ENCODE results near the gene ZFYVE26.
"Not testable (repeated sequence)": the region's sequence is repeated elsewhere in the genome, so short reads cannot be mapped to it uniquely, and the experiment has no call there.

Gene ZFYVE26

GRCh38 chr14:67816326-67817002 is at the start of gene ZFYVE26:
TSS of gene ZFYVE26 (minus strand) at chr14:67816590. CDS start at chr14:67815963, 627 bp downstream.
- peak; percentile 42 for DNase-seq

- DNase-seq = no peak
These were observed 46.8 kb upstream of the ZFYVE26 start for GRCh38 chr14:67863223-67863622.

GRCh38 chr14:67859169-67859749 is 42.9 kb upstream of the ZFYVE26 start:
- DNase-seq = no peak

GRCh38 chr14:67857778-67858350 is 41.5 kb upstream of the ZFYVE26 start:
- no peak for DNase-seq

GRCh38 chr14:67856827-67857226 is 40.4 kb upstream of the ZFYVE26 start:
- DNase-seq = no peak

- no peak for DNase-seq
These were observed 37.3 kb upstream of the ZFYVE26 start for GRCh38 chr14:67853715-67854114.

- no peak for DNase-seq
These were observed 36.7 kb upstream of the ZFYVE26 start for GRCh38 chr14:67852926-67853604.

GRCh38 chr14:67851785-67852410 is 35.5 kb upstream of the ZFYVE26 start:
- no peak for DNase-seq

- DNase-seq = no peak
These were observed 33.9 kb upstream of the ZFYVE26 start for GRCh38 chr14:67850066-67850830.

- no peak for DNase-seq
These were observed 29.7 kb upstream of the ZFYVE26 start for GRCh38 chr14:67846029-67846610.

- DNase-seq = no peak
These were observed 20.7 kb upstream of the ZFYVE26 start for GRCh38 chr14:67837011-67837624.

- DNase-seq = no peak
These were observed 19.2 kb upstream of the ZFYVE26 start for GRCh38 chr14:67835596-67835995.

GRCh38 chr14:67833403-67833802 is 17.0 kb upstream of the ZFYVE26 start:
- no peak for DNase-seq

- DNase-seq = no peak
These were observed 14.7 kb upstream of the ZFYVE26 start for GRCh38 chr14:67831113-67831512.

- no peak for DNase-seq
These were observed 4.7 kb upstream of the ZFYVE26 start for GRCh38 chr14:67821121-67821520.

- no peak for DNase-seq
These were observed 4.1 kb upstream of the ZFYVE26 start for GRCh38 chr14:67820428-67820971.

GRCh38 chr14:67819563-67820421 is 3.4 kb upstream of the ZFYVE26 start, which contains the start of gene RAD51B:
TSS of gene RAD51B (plus strand) at chr14:67819779.
- peak; percentile 26 for DNase-seq

- DNase-seq = not testable (repeated sequence)
These were observed 2.1 kb upstream of the ZFYVE26 start for GRCh38 chr14:67818476-67818875.

- no peak for DNase-seq
These were observed 1.5 kb upstream of the ZFYVE26 start for GRCh38 chr14:67817750-67818438.

Data from GOT3 (cell line).